Left ventricle myocardium inferior (tissue), 1 donor: ENCODE data around the gene IL10. TPM values are rescaled to one million over a fixed set of nuclear protein-coding genes. Genes with fewer than 3 reads are reported as not detected.

Experiments
- DNase-seq: peaks from one replicate; pipeline ENCODE4 v3.0.0-alpha.2; 2020
- H3K27ac ChIP-seq: fragments of 200-600 bp; replicated peaks from 2 replicates; pipeline ENCODE4 v1.8.0; 2021
- H3K27me3 ChIP-seq: fragments of 200-600 bp; 2 replicates; pipeline ENCODE4 v1.8.0; 2021; ENCODE audit warnings: low read depth
- H3K36me3 ChIP-seq: fragments of 200-600 bp; 2 replicates; pipeline ENCODE4 v1.8.0; 2021
- H3K4me1 ChIP-seq: fragments of 200-600 bp; 2 replicates; pipeline ENCODE4 v1.8.0; 2021
- H3K4me3 ChIP-seq: fragments of 200-600 bp; 2 replicates; pipeline ENCODE4 v1.8.0; 2021; ENCODE audit warnings: mild to moderate bottlenecking, moderate library complexity
- H3K9me3 ChIP-seq: fragments of 200-600 bp; replicated peaks from 2 replicates; pipeline ENCODE4 v1.8.0; 2021
- intact Hi-C: fragments of 100-400 bp; cut with micrococcal nuclease; formaldehyde crosslinking; loops from one replicate; pipeline ENCODE4 v1.11.0; 2022
- total RNA-seq: library from RNA; stranded (reverse); fragmentation: NEBNext Ultra II Directional; extraction: Animal tissue kit (Norgen Biotek cat#: 25700); gene quantifications from one replicate; pipeline ENCODE4 v1.2.1, GENCODE V29; 2021
- TF ChIP-seq, protein P1 (sequence below): fragments of 200-600 bp; IDR thresholded peaks from 2 replicates; pipeline ENCODE4 v1.8.0; 2021; ENCODE audit warnings: antibody characterized with exemption, mild to moderate bottlenecking, borderline replicate concordance
- donor health status: DM: no; HTN: yes; CAD: no; lungs with severe emphysema.

Gene IL10
- total RNA-seq, 1 donor from 2014 or later = 0.38 TPM

DNA sequence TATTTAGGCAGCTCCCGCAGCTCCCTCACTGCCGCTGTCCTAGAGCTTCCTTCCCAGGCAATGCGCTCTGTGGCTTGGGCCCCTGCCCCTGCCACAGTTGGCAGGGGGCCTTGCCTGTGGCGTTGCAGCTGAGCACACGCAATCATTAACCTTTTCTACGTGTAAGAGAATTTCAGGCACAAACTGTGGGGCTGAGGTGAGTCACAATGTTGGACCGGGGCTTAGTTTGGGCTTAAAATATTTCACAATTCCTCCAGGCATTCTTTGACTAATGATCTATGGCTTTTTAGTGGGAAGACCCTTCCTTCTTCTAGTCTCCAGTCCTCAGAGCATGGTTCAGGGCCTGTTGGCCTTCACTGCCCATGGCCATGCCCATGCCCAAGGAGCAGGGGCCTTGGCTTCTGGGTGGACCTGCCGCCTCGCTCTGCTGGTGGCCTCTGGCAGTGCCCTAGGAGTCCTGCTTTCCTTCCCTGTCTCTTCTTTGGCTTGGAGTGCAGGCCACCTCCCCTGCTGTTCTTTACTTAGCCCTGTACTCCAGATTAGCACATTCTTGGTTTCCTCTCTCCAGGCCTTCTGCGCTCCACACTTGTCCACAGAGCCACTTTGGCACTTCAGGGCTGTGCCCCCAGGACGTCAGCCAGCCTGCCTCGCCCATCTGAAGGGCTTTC lies 48.4 kb downstream of the IL10 start:
- intact Hi-C loops = no loop called here
- peak; percentile 40 for DNase-seq
- TF ChIP-seq, protein P1, sequence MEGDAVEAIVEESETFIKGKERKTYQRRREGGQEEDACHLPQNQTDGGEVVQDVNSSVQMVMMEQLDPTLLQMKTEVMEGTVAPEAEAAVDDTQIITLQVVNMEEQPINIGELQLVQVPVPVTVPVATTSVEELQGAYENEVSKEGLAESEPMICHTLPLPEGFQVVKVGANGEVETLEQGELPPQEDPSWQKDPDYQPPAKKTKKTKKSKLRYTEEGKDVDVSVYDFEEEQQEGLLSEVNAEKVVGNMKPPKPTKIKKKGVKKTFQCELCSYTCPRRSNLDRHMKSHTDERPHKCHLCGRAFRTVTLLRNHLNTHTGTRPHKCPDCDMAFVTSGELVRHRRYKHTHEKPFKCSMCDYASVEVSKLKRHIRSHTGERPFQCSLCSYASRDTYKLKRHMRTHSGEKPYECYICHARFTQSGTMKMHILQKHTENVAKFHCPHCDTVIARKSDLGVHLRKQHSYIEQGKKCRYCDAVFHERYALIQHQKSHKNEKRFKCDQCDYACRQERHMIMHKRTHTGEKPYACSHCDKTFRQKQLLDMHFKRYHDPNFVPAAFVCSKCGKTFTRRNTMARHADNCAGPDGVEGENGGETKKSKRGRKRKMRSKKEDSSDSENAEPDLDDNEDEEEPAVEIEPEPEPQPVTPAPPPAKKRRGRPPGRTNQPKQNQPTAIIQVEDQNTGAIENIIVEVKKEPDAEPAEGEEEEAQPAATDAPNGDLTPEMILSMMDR = peak; percentile 38
- peak overlapping the region; percentile 44 for H3K4me3 ChIP-seq
- no peaks in the 10 kb centered on the region for H3K9me3 ChIP-seq
- H3K27ac ChIP-seq = peak overlapping the region; percentile 93
- no peaks in the 10 kb centered on the region for H3K27me3 ChIP-seq
- H3K36me3 ChIP-seq = peaks cover 3% of the 10 kb centered on the region
- H3K4me1 ChIP-seq = peaks cover 100% of the 10 kb centered on the region

DNA sequence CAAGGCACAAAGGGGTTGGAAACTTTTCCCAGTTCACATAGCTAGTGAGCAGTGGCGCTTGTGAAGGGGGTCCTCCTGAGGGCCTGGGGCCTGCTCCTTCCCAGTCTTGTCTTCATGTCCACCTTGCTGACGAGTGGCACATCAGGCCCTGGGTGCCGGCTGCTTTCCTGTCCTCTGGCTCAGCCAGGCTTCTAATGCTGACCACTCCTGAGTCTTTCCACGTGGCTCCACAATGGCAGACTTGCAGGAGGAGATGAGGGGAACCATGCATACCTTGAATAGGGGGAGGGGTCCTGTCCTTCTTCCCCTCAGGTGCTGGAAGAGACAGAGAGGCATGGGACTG lies 48.9 kb downstream of the IL10 start:
- TF ChIP-seq, protein P1 = no peak
- no peaks in the 10 kb centered on the region for H3K27me3 ChIP-seq
- DNase-seq = no peak
- peaks cover 100% of the 10 kb centered on the region for H3K4me1 ChIP-seq
- H3K27ac ChIP-seq = peak overlapping the region; percentile 93
- peak overlapping the region; percentile 44 for H3K4me3 ChIP-seq
- intact Hi-C loops = no loop called here
- no peaks in the 10 kb centered on the region for H3K36me3 ChIP-seq
- no peaks in the 10 kb centered on the region for H3K9me3 ChIP-seq

DNA sequence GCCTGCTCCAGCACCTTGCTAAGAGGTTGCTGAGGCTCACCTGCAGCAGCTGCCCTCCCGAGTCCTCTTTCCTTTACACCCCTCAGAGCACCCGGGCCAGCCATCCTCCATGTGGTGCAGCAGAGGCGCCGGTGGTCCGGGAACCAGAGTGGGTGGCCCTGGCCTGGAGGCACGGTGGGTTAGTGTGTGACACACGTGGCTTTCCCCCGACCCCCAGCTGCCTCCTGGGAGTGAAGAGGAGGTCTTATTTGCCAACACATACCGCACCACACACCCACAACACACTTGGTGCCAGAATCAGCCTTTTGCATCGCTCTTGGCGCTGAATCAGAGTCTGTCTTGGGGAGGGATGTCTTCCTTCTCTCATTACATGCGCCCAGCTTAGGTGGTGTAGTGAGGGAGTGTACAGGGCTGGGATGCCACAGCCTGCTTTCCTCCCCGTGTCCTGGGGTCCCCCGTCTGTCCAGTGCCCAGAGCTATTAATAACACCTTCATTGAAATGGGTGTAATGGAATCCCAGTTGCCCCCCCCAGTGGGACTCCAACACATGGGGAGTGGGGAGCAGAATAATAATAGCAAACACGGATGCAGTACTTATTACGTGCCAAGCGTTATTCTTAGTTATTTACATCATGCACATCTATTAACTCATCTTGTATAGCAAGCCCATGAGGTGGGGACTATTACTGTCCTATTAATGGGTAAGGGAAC lies 49.4 kb downstream of the IL10 start:
- Histone ChIP-seq H3K9me3 (no peaks in the 10 kb centered on the region), H3K4me1 (peaks cover 100% of the 10 kb centered on the region), H3K36me3 (no peaks in the 10 kb centered on the region), H3K27ac (peak overlapping the region; percentile 93), H3K4me3 (peak overlapping the region; percentile 44), H3K27me3 (no peaks in the 10 kb centered on the region)
- no peak for DNase-seq
- TF ChIP-seq, protein P1 = no peak
- intact Hi-C loops = no loop called here

DNA sequence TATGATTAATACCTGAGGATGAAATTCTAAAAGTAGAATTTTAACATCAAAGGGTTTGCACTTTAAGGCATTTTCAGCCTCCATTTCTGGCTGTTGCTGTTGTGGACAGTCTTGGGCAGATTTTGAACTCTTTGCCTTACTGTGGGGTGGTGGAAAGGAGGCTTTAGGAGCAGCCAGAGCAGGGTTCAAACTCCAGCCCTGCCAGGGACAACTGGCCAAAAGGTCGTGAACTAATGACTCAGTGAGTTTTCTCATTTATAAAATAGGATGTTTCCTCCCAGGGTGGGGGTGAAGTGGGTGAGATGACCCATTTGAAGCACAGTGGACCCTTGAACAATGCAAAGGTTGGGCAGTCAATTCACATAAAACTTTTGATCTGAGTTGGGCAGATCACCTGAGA lies 50.8 kb downstream of the IL10 start:
- Histone ChIP-seq H3K27me3 (no peaks in the 10 kb centered on the region), H3K27ac (peak overlapping the region; percentile 93), H3K36me3 (no peaks in the 10 kb centered on the region), H3K9me3 (no peaks in the 10 kb centered on the region), H3K4me1 (peaks cover 100% of the 10 kb centered on the region), H3K4me3 (no peak overlapping the region)
- TF ChIP-seq, protein P1 = no peak
- intact Hi-C loops = no loop called here
- DNase-seq = no peak

DNA sequence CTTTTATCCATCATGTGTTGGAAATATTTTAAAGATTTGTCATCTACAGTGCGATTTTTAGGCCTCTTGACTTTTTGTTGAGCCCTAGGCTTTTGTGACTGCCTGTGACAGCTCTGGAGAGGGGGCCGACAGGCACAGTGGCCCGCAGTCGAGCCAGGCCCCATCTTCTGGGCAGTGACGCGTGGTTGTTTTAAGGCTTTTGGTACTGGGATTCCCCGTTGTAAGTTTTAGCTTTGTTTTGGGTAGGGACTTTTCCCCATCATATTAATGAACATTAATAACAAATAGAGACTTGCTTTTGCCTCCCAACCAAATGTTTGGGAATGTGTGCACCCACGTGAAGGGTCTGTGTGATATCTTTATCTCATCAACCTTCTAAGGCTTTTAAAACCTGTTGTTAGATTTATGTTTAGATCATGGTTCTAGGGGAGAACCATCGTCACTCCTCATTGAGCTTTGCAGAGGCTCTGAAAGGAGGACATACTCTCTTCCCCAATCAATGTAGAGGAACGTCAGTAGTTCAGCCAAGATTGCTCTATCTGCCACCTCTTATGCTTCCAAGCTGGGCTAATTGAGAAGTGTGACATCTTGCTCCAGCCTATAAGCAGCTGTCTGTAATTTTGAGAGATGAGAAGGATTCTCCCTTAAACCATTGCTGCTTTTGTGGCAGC lies 53.0 kb downstream of the IL10 start:
- intact Hi-C loops = no loop called here
- Histone ChIP-seq H3K27me3 (no peaks in the 10 kb centered on the region), H3K36me3 (no peaks in the 10 kb centered on the region), H3K4me1 (peaks cover 100% of the 10 kb centered on the region), H3K4me3 (no peak overlapping the region), H3K27ac (peak overlapping the region; percentile 43), H3K9me3 (no peaks in the 10 kb centered on the region)
- DNase-seq = no peak
- TF ChIP-seq, protein P1 = no peak
